NCI-H460 (cell line): Measurements from ENCODE around the gene DYNLT1. TPM values are rescaled to one million over a fixed set of nuclear protein-coding genes. Genes with fewer than 3 reads are reported as not detected.
"Not testable (repeated sequence)": the region's sequence is repeated elsewhere in the genome, so short reads cannot be mapped to it uniquely, and the experiment has no call there.

Source experiments
- DNase-seq: peaks from one replicate; pipeline ENCODE4 v3.0.0-alpha.2; 2016; ENCODE audit warnings: low read depth; ENCODE audit errors: extremely low read depth
- total RNA-seq: library from RNA; depleted of rRNA; stranded (reverse); fragments of >200 nt; shearing (Covaris generic); gene quantifications from 2 replicates; pipeline ENCODE4 v1.2.3, GENCODE V29; 2014

The DYNLT1 gene
- total RNA-seq, 1 experiment from 2014 or later: 66.9 TPM

- DNase-seq: no peak
These were observed 20.8 kb upstream of the DYNLT1 start for GRCh38 chr6:158665332-158665731.

DNA sequence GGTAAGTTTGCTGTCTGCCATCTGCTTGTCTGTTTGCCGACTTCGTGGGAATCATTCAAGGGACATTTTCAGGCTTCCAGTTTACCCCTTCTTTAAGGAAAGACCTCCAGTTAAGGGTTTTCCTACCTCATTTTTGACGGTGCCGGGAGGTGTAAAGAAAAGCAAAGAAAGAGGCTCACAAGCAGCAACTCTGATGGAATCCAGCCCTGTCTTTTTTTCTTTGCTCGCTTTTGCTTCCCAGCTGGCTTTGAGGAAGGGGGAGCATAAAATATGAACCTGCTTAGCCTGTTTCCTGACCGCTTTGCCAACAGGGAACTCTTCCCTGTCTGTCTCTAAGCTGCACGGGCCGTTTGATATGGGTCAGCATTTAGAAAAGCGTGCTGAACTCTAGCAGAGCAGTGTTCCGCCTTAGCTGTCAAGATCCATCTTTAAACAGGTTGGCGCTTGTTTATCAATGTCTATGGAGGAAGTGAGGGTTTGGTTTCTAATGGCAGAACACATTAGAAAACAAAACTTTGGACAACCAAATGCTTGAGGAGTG, 19.2 kb upstream of the DYNLT1 start:
- no peak for DNase-seq

DNA sequence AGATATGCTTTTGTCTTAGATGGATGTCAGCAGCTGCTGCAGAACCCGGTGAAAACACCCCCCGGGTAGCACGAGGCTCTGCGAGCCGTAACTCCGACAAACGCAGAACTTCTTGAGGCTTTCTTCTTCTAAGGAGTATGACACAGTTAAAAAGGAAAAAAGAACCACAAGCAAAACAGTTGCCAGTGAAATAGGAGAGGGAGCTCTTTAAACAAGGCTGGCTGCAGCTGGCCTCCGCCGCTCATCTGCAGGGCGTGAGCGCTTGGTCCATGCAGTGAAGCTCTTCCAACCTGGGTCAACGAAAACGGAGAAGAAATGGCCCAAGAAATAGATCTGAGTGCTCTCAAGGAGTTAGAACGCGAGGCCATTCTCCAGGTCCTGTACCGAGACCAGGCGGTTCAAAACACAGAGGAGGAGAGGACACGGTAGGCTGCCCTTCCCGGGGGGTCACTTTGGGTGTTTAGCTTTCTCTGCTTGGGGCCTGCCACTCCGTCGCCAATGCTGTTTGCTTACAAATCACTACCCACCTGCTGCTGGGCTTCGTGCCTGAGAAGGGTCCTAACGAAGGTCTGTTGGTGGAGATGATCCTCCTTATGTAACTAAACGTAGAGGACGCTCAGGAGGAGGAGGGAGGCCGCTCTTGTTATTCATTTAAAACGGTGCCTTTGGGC, 18.5 kb upstream of the DYNLT1 start:
- DNase-seq: no peak

- no peak for DNase-seq
These were observed 18.0 kb upstream of the DYNLT1 start for GRCh38 chr6:158662607-158662953.

- DNase-seq: no peak
These were observed 16.7 kb upstream of the DYNLT1 start for GRCh38 chr6:158661156-158661685.

DNA sequence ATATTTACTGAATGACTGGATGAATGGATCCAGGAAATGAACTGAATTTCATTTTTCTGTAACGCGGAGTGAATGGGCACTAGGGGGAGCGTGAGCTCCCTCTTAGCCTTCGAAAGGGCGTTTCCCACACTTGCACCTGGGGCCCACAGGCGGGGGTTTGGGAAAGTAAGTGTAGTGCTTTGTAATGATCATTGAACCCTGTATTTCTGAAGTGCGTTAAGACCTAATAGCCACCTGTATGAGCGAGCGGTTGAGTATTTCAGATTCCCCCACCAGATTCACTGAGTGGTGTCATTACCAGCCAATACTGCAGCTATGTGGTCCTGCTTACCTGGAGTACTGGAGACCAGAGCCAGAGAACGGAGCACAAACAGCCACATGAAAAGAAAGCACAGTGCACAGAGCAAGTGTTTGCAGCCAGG, 15.8 kb upstream of the DYNLT1 start:
- no peak for DNase-seq

GRCh38 chr6:158656986-158657385, 12.4 kb upstream of the DYNLT1 start:
- DNase-seq: not testable (repeated sequence)

DNA sequence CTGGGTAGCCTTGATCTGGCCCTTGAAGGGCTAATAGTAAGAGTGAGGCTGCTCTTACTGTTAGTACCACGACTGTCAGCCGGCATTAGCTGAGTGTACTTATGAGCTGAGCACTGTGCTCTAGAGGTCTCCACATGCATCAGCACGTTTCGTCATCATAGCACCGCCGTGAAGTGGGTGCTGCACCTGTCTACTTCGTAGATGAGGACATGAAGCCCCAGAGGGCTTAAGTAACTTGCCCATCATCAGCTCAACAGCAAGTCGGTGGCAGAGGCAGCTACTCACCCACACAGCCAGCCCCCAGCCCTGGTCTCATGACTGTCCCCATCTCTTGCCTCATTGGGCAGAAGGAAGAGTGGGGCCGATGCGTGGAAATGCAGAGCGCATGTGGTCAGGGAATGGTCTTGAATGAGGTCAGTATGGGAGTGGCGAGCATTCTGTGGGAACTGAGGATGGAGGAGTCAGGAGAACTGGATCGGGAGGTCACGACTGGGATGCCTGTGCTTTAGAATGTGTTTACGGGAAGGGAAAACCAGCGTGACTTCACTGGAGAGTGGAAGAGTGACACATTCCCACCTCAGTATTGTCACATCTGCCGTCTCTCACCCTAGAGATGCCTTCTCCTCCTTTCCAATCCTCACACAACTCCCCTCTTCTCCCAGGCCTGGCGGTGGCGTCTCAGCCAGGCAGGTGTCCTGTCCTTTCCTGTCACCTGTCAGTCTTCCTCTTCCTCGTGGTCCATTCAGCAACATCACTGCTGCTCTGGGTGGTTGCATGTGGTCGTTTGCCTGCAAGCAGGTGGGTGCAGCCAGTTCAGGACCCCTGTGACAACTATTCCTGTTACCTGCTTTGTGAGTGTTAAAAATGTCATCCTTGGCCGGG, 11.3 kb upstream of the DYNLT1 start:
- no peak for DNase-seq

- no peak for DNase-seq
These were observed 10.5 kb upstream of the DYNLT1 start for GRCh38 chr6:158654960-158655489.

DNA sequence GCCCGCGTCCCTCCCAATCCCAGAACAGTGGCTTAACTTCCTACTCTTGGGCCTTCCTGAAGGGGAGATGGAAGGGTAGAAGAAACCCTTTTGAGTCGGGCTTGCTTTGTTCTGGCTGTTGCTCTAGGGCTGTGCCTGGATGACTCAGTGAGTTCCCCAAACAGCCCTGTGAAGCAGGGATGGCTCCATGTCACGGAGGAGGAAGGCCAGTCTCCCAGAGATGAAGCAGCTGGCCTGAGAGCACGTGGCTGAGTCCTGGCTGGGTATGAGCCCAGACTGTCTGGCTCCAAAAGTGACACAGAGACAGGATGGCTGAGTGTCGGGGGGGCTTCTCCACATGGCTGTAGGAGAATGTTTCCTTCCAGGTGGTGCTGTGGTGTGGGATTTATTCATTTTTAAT, 10.0 kb upstream of the DYNLT1 start:
- no peak for DNase-seq

- DNase-seq: no peak
These were observed 9.2 kb upstream of the DYNLT1 start for GRCh38 chr6:158653577-158654354.

DNA sequence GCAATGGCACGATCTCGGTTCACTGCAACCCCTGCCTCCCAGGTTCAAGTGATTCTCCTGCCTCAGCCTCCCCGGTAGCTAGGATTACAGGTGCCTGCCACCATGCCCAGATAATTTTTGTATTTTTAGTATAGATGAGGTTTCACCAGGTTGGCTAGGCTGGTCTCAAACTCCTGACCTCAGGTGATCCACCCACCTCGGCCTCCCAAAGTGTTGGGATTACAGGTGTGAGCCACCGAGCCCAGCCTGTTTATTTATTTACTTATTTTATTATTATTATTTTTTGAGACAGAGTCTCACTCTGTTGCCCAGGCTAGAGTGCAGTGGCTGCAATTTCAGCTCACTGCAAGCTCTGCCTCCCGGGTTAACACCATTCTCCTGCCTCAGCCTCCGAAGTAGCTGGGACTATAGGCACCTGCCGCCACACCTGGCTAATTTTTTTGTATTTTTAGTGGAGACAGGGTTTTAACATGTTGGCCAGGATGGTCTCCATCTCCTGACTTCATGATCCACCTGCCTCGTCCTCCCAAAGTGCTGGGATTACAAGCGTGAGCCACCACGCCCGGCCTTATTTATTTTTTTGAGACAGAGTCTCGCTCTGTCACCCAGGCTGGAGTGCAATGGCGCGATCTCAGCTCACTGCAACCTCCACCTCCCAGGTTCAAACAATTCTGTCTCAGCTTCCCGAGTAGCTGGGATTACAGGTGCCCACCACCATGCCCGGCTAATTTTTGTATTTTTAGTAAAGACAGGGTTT, 7.6 kb upstream of the DYNLT1 start:
- not testable (repeated sequence) for DNase-seq

DNA sequence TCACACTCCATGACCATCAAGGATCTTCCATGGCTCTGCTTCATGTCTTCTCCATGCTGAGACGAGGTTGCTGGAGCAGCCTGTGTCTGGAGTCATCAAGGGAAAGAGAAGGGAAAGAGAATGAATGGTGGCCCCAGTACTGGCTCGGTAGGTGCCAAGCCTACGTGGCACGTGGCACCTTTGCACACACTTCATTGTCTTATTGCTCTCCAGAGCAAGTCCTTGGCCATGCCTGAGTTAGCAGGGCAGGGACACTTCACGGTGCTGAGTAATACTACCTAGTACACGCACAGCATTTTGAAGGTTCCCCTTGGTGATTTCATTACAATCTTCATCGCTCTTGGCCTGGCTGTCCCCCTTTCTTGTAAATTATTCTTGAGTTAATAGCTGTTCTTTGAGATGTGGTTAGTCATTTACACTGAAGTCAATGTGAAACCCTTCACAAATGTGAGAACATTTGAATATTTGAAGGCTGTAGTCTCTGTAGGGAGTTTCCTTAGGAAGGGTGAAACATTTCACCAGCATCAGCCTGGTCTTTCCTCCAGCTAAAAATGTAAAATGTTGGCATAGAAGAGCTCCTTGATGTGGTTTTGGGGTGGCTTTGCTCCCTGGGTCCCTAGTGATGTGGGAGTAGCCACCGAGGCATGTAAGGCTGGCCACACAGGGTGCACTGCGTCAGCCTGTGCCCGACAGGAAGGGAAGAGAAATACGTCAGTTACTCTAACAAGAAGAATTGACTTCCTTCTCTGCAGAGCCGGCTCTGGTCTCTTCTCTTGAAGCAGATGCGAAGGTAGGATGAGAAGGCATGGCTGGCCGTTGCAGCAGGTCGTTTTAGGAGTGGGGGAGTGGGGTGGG, 5.0 kb upstream of the DYNLT1 start, which contains the start of gene SYTL3:
TSS of gene SYTL3 (plus strand) at position 766 of the 855 bp plus-strand sequence. CDS start 13,215 bp downstream, outside the sequence.
- no peak for DNase-seq

DNA sequence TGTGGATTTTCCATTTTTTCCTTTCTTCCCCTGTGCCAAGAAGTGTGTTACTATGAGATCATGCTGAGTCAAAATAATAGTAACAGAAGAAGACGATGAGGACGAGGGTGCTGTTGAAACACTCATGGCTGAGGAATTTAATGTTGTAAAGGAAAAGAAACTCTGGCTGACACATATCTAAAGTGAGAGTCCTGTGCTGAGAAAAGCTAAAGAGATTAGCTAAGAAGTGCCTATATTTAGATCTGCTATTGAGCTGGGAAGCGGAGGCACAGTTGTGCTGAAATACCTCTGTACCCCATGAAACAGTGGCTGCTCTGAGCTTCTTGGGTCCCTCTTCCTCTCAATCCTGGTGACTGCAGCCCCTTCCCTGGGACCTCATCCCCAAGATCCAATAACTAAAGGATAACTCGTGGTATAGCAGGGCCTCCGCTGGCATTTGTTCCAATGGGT, 4.2 kb upstream of the DYNLT1 start:
- DNase-seq: no peak

GRCh38 chr6:158647501-158647900, 3.0 kb upstream of the DYNLT1 start:
- no peak for DNase-seq

DNA sequence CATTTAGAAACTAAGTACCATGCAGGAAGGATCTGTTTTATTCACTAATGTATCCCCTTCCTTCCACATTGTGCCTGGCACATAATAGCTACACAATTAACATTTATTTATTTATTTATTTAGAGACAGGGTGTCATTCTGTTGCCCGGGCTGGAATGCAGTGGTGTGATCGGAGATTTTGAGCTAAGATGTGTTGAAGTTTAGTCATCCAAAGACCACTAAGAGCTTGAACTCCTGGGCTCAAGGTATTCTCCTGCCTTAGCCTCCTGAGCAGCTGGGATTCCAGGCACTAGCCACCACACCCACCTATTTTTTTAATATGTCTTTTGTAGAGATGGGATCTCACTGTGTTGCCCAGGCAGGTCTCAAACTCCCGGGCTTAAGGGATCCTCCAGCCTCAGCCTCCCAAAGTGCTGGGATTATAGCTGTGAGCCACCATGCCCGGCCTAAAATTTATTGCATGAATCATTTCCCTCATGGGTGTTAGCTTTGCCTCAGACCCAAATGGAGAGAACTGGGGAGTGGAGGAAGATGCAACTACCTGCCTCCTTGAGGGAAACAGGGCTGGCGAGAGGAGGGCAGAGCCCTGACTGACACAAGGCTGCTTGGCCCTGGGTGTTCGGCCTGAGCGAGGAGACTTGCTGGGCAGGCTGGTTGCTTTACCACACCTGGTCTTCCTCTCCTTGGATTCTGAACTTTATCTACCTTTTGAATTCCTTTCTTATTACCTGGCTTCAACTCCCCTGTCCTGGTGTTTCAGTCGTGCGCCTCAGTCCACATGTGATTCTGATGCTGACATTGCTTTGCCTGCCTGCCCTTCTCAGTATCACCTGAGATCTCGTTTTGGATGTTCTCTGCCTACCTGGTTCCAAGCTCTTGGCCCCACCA, 1.7 kb upstream of the DYNLT1 start:
- no peak for DNase-seq
